ENCODE data around the gene CDKN2C.

Gene CDKN2C

DNA sequence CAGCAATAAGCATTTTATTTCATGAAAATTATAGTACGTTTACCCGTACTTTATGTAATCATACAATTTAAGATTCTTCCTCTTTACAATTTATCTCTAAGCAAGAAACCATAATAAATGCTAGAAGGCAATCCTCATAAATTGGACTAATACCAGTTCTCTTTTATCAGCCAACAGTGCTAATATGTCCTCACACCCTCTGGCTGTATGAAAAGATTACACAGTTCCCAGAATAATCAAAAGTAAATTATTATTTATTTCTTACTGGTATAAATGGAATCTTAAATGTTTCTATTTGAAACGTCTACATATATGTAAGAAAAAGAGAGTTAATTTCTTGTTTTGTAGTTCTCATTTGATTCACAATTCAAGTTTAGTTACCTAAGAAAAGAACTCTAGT, 3.1 kb upstream of the CDKN2C start:
- H3K4me3 ChIP-seq (ENCODE audit: low read length), result no peak overlapping the region
- H3K27ac ChIP-seq (ENCODE audit: low read depth, low read length), result no peak overlapping the region
- WGBS, result 95% methylated on average over 2 of the region's 3 CpGs
- H3K4me1 ChIP-seq (ENCODE audit: insufficient read depth, low read length), result peaks cover 8% of the 10 kb centered on the region; the same call in 1 of the 2 replicates
- no peak overlapping the region for H3K9ac ChIP-seq (ENCODE audit: low read depth, low read length)
- H3K36me3 ChIP-seq (ENCODE audit: insufficient read depth, low read length), result no peaks in the 10 kb centered on the region
- no peaks in the 10 kb centered on the region for H3K9me3 ChIP-seq (ENCODE audit: insufficient read depth, low read depth, low read length)
- peaks cover 95% of the 10 kb centered on the region for H3K27me3 ChIP-seq (ENCODE audit: insufficient read depth, low read length)

DNA sequence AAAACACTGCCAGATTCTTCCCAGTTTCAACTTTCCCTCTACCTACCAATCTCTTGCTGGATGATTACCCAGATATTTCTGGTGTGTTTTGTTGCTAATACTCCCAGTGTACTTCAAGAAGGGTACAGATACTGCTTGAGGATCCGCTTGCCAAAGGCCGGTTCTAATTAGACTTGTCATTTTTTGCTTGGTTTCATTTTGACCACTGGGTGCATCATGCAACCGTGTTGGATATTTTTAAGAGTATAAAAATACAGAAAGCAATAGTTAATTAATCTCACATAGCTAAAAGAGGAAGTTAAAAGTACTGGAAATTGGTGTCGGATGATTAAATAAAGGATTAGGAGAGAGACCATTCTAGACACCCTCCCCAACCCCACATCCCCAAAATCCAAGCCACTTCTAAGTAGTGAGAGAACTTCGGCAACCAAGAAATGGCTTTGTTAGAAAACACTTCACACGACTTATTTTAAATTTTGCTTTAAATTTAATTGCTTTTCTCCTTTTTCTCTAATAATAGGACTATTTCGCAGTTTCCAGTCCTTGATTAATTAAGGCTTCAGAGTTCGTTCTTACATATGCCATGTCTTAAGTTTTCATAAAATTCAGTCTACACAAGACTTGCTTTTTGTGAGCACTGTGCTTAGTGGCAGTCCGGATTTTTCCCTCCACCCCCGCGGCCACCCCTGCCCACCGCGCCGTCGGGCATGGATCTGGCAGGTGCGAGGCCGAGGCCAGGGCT, 2.5 kb upstream of the CDKN2C start:
- Histone ChIP-seq H3K4me1 (ENCODE audit: insufficient read depth, low read length) (peaks cover 8% of the 10 kb centered on the region; the same call in 1 of the 2 replicates), H3K4me3 (ENCODE audit: low read length) (peak overlapping the region; percentile 69), H3K27me3 (ENCODE audit: insufficient read depth, low read length) (peaks cover 98% of the 10 kb centered on the region), H3K36me3 (ENCODE audit: insufficient read depth, low read length) (no peaks in the 10 kb centered on the region), H3K9ac (ENCODE audit: low read depth, low read length) (no peak overlapping the region), H3K9me3 (ENCODE audit: insufficient read depth, low read depth, low read length) (no peaks in the 10 kb centered on the region), H3K27ac (ENCODE audit: low read depth, low read length) (no peak overlapping the region)
- WGBS, result 18% methylated on average over 15 of the region's 17 CpGs

DNA sequence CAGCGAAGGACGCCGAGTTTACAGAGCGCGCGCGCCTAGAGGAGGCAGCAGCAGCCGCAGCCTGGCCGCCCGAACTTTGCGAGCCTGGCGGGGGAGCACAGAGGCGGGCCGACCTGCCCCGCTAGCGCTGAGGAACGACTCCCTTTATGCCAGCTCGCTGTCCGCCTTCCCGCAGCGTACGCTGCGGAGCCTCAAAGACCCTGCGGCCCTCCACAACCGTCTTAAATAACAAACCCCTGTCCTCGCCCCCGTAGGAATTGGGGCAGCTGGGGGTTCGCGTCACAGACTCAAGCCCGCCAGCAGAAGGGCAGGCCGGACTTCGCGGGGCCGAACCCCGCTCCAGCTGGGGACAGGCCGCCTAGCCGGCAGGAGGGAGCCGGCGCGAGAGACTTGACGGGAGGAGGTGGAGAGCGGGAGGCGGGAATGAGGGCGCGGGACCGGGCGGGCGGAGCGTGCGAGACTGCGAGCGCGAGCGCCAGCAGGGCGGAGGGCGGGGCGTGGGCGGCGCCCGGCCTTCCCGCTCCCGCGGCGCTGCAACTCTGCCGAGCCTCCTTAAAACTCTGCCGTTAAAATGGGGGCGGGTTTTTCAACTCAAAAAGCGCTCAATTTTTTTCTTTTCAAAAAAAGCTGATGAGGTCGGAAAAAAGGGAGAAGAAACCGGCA, 1.8 kb upstream of the CDKN2C start:
- H3K4me3 ChIP-seq (ENCODE audit: low read length), result peak overlapping the region; percentile 69
- peaks cover 8% of the 10 kb centered on the region; the same call in 1 of the 2 replicates for H3K4me1 ChIP-seq (ENCODE audit: insufficient read depth, low read length)
- H3K27ac ChIP-seq (ENCODE audit: low read depth, low read length), result peak overlapping the region; percentile 63; the same call in 1 of the 2 replicates
- H3K36me3 ChIP-seq (ENCODE audit: insufficient read depth, low read length), result no peaks in the 10 kb centered on the region
- no peaks in the 10 kb centered on the region for H3K9me3 ChIP-seq (ENCODE audit: insufficient read depth, low read depth, low read length)
- H3K9ac ChIP-seq (ENCODE audit: low read depth, low read length), result peak overlapping the region; percentile 51; the same call in 1 of the 2 replicates
- WGBS, result under 1% methylated on average over 70 of the region's 70 CpGs
- peaks cover 98% of the 10 kb centered on the region for H3K27me3 ChIP-seq (ENCODE audit: insufficient read depth, low read length)

DNA sequence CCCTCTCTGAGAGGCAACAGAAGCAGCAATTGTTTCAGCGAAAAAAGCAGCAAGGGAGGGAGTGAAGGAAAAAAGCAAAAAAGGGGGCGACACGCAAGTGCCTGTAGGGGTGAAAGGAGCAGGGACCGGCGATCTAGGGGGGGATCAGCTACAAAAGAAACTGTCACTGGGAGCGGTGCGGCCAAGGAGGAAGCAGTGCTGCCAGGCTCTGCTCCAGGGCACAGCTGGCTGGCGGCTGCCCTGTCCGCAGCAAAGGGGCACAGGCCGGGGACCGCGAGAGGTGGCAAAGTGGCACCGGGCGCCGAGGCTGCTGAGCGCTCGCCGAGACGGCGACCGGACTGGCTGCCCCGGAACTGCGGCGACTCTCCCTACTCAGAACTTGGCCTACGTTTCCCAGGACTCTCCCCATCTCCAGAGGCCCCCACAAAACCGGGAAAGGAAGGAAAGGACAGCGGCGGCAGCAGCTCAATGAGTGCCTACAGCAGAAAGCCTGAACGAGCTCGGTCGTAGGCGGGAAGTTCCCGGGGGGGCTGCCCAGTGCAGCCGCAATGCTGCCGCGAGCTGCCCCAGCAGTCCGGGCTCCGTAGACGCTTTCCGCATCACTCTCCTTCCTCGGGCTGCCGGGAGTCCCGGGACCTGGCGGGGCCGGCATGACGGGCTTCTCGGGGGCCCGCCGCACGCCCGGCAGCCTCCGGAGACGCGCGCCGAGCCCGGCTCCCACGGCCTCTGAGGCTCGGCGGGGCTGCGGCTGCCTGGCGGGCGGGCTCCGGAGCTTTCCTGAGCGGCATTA, 1.0 kb upstream of the CDKN2C start:
- Histone ChIP-seq H3K4me1 (ENCODE audit: insufficient read depth, low read length) (peaks cover 8% of the 10 kb centered on the region; the same call in 1 of the 2 replicates), H3K27me3 (ENCODE audit: insufficient read depth, low read length) (peaks cover 99% of the 10 kb centered on the region), H3K27ac (ENCODE audit: low read depth, low read length) (no peak overlapping the region), H3K9me3 (ENCODE audit: insufficient read depth, low read depth, low read length) (no peaks in the 10 kb centered on the region), H3K4me3 (ENCODE audit: low read length) (peak overlapping the region; percentile 69), H3K9ac (ENCODE audit: low read depth, low read length) (no peak overlapping the region), H3K36me3 (ENCODE audit: insufficient read depth, low read length) (no peaks in the 10 kb centered on the region)
- under 1% methylated on average over 65 of the region's 65 CpGs for WGBS

DNA sequence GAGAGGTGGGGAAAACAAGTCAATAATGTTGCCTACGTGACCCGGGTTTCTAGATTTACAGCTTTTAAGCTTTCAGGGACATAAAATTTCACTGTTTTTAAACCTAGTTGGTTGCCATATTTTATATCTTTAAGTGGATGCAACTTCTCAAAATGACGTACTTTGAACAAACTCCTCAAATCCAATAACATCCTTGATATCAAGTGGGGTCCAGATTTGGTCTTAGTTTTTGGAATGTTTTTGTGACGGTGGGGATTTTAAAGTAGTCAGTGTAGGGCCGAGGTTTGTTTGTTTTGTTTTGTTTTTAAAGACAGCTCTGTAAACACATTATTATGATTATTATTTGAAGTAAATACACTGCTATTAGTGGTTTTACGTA, 453 bp downstream of the CDKN2C start:
- 0% methylated on average over 2 of the region's 6 CpGs for WGBS
- H3K9me3 ChIP-seq (ENCODE audit: insufficient read depth, low read depth, low read length), result no peaks in the 10 kb centered on the region
- H3K4me1 ChIP-seq (ENCODE audit: insufficient read depth, low read length), result peaks cover 8% of the 10 kb centered on the region; the same call in 1 of the 2 replicates
- peaks cover 99% of the 10 kb centered on the region for H3K27me3 ChIP-seq (ENCODE audit: insufficient read depth, low read length)
- H3K36me3 ChIP-seq (ENCODE audit: insufficient read depth, low read length), result no peaks in the 10 kb centered on the region
- H3K9ac ChIP-seq (ENCODE audit: low read depth, low read length), result no peak overlapping the region
- H3K4me3 ChIP-seq (ENCODE audit: low read length), result peak overlapping the region; percentile 69; the same call in 1 of the 2 replicates
- no peak overlapping the region for H3K27ac ChIP-seq (ENCODE audit: low read depth, low read length)

DNA sequence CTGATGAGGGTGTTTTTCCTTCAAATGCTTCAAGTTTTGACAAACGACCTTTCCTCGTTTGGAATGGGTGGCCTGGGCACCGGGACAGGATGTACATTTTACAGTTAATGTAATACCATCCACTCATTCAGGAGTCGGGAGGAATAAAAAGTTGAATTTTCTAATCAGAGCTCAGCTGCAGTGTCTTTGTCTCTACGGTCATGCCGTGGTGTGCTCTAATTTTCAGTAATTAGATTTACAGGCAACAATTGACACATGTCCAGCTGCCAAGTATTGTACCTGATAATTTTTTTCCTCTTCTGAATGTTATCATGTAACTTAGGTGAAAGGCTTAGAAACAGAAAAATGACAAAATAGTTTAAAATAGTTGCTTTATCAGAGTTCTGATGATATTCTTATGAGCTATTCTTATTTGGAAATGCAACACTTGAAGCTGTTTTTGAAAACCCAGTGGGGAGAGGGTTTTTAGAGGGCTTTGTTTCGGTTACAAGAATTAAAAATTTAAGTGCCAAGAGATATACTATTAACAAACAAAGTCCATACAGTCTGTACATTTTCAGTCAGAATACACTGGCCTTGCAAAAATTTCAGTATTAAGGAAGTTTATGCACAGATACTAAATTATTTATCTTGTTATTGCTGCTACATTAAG, 1.0 kb downstream of the CDKN2C start:
- Histone ChIP-seq H3K4me1 (ENCODE audit: insufficient read depth, low read length) (peaks cover 11% of the 10 kb centered on the region; the same call in 1 of the 2 replicates), H3K4me3 (ENCODE audit: low read length) (no peak overlapping the region), H3K36me3 (ENCODE audit: insufficient read depth, low read length) (no peaks in the 10 kb centered on the region), H3K9ac (ENCODE audit: low read depth, low read length) (no peak overlapping the region), H3K9me3 (ENCODE audit: insufficient read depth, low read depth, low read length) (no peaks in the 10 kb centered on the region), H3K27ac (ENCODE audit: low read depth, low read length) (no peak overlapping the region), H3K27me3 (ENCODE audit: insufficient read depth, low read length) (peaks cover 99% of the 10 kb centered on the region)
- 11% methylated on average over 3 of the region's 7 CpGs for WGBS

DNA sequence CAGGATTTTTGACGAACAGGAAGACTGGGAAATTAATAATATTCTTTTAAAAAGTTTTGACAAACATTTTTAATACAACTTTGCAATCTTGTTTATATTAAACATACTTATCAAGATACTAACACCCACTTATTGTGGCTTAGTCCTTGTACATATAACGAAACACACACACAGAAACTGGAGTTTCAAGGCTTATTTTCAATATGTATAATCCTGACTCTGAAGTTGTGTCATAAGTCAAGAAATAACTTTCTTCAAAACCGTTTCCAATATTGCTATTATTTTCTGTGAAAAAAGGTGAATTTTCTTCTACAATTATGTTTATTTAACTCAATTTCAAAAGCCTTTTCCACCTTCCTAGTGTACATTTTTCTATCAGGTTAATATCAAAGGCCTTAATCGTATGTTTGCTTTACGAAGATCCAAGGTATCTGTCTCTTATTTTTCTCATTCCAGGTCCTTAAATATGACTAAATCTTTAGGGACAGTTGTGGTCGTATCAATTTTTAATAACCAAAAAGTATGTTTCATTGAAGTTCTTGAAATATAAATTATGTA, 1.8 kb downstream of the CDKN2C start:
- H3K27ac ChIP-seq (ENCODE audit: low read depth, low read length), result no peak overlapping the region
- peaks cover 99% of the 10 kb centered on the region for H3K27me3 ChIP-seq (ENCODE audit: insufficient read depth, low read length)
- 52% methylated on average over 3 of the region's 6 CpGs for WGBS
- H3K4me3 ChIP-seq (ENCODE audit: low read length), result no peak overlapping the region
- no peaks in the 10 kb centered on the region for H3K9me3 ChIP-seq (ENCODE audit: insufficient read depth, low read depth, low read length)
- H3K4me1 ChIP-seq (ENCODE audit: insufficient read depth, low read length), result peaks cover 18% of the 10 kb centered on the region
- H3K36me3 ChIP-seq (ENCODE audit: insufficient read depth, low read length), result no peaks in the 10 kb centered on the region
- no peak overlapping the region for H3K9ac ChIP-seq (ENCODE audit: low read depth, low read length)

DNA sequence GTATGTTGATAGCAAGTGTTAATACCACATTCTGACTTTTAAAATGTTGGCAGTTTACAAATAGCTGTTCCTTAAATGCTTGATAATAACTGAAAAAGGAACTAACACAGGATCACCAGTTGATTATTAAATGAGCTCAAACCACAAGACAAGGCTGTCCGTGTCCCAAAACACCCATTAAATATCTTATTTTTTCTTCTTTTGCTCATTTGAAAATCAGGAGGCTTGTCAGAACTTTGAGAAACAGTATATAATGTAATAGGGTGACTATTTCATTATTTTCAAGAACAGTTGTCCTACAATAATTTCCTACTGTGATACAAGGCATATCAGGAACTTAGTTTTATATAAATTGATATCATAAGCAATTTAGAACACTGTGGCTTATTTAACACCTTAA, 2.7 kb downstream of the CDKN2C start:
- WGBS, result 23% methylated on average over 1 of the region's 1 CpG
- peaks cover 25% of the 10 kb centered on the region for H3K4me1 ChIP-seq (ENCODE audit: insufficient read depth, low read length)
- H3K4me3 ChIP-seq (ENCODE audit: low read length), result no peak overlapping the region
- H3K9me3 ChIP-seq (ENCODE audit: insufficient read depth, low read depth, low read length), result no peaks in the 10 kb centered on the region
- H3K27ac ChIP-seq (ENCODE audit: low read depth, low read length), result no peak overlapping the region
- H3K9ac ChIP-seq (ENCODE audit: low read depth, low read length), result no peak overlapping the region
- H3K27me3 ChIP-seq (ENCODE audit: insufficient read depth, low read length), result peaks cover 99% of the 10 kb centered on the region
- no peaks in the 10 kb centered on the region for H3K36me3 ChIP-seq (ENCODE audit: insufficient read depth, low read length)

DNA sequence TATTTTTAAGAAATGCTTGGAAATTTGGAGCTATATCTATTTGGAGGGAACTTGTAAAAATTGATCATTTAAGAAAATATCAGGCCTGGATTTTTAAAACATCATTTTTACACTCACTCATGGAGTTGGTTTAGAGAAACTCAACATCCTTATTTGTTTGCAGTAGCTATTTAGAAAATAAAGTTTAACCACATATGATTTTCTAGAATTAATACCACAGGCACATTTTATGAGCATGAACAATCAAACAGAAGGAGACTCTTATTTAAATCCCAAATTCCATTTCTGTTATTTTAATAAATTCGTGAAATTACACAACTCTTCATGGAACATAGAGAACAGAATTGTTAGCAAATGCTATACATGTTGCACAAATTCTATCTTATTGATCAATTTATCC, 3.2 kb downstream of the CDKN2C start:
- no peak overlapping the region for H3K9ac ChIP-seq (ENCODE audit: low read depth, low read length)
- WGBS, result 46% methylated on average over 1 of the region's 1 CpG

DNA sequence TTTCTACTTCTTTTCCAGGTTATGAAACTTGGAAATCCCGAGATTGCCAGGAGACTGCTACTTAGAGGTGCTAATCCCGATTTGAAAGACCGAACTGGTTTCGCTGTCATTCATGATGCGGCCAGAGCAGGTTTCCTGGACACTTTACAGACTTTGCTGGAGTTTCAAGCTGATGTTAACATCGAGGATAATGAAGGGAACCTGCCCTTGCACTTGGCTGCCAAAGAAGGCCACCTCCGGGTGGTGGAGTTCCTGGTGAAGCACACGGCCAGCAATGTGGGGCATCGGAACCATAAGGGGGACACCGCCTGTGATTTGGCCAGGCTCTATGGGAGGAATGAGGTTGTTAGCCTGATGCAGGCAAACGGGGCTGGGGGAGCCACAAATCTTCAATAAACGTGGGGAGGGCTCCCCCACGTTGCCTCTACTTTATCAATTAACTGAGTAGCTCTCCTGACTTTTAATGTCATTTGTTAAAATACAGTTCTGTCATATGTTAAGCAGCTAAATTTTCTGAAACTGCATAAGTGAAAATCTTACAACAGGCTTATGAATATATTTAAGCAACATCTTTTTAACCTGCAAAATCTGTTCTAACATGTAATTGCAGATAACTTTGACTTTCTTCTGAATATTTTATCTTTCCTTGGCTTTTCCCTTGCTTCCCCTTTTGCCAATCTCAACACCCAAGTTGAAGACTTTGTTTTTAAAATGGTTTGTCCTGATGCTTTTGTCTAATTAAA, 4.0 kb downstream of the CDKN2C start:
- 4% methylated on average over 11 of the region's 13 CpGs for WGBS
- Histone ChIP-seq H3K27ac (ENCODE audit: low read depth, low read length) (no peak overlapping the region), H3K27me3 (ENCODE audit: insufficient read depth, low read length) (peaks cover 99% of the 10 kb centered on the region), H3K9ac (ENCODE audit: low read depth, low read length) (no peak overlapping the region), H3K9me3 (ENCODE audit: insufficient read depth, low read depth, low read length) (no peaks in the 10 kb centered on the region), H3K4me3 (ENCODE audit: low read length) (no peak overlapping the region), H3K4me1 (ENCODE audit: insufficient read depth, low read length) (peaks cover 30% of the 10 kb centered on the region), H3K36me3 (ENCODE audit: insufficient read depth, low read length) (no peaks in the 10 kb centered on the region)

More for the DNA sequence above, 3.2 kb downstream of the CDKN2C start:
- H3K36me3 ChIP-seq (ENCODE audit: insufficient read depth, low read length), result no peaks in the 10 kb centered on the region
- peaks cover 25% of the 10 kb centered on the region for H3K4me1 ChIP-seq (ENCODE audit: insufficient read depth, low read length)
- H3K4me3 ChIP-seq (ENCODE audit: low read length), result no peak overlapping the region
- peaks cover 99% of the 10 kb centered on the region for H3K27me3 ChIP-seq (ENCODE audit: insufficient read depth, low read length)
- no peaks in the 10 kb centered on the region for H3K9me3 ChIP-seq (ENCODE audit: insufficient read depth, low read depth, low read length)
- no peak overlapping the region for H3K27ac ChIP-seq (ENCODE audit: low read depth, low read length)

All from HUES64 (cell line).